ENCODE measurements around the gene KCND2.
"Not testable (repeated sequence)": the region's sequence is repeated elsewhere in the genome, so short reads cannot be mapped to it uniquely, and the experiment has no call there.

Gene KCND2

GRCh38 chr7:120775755-120776154, 502.8 kb downstream of the KCND2 start:
- no peaks in the 10 kb centered on the region for H3K36me3 Mint-ChIP-seq (ENCODE audit: low read depth)
- H3K9me3 Mint-ChIP-seq: no peaks in the 10 kb centered on the region

GRCh38 chr7:120779078-120779477, 506.1 kb downstream of the KCND2 start:
- not testable (repeated sequence) for H3K27ac Mint-ChIP-seq, H3K4me3 Mint-ChIP-seq

More at GRCh38 chr7:120775755-120776154, 502.8 kb downstream of the KCND2 start:
- Mint-ChIP-seq H3K4me3 (no peak overlapping the region), H3K27me3 (ENCODE audit: low read depth) (no peaks in the 10 kb centered on the region), H3K4me1 (no peaks in the 10 kb centered on the region), H3K27ac (peak overlapping the region in 1 of 3 experiments; percentile 44)
- TF ChIP-seq CTCF (IDR thresholded peaks at IDR 0.05; ENCODE audit: unreplicated experiment in 3 of 3): no peak

GRCh38 chr7:120780451-120780850, 507.5 kb downstream of the KCND2 start:
- H3K4me1 Mint-ChIP-seq; H3K27me3 Mint-ChIP-seq (ENCODE audit: low read depth); H3K4me3 Mint-ChIP-seq; H3K36me3 Mint-ChIP-seq (ENCODE audit: low read depth); H3K27ac Mint-ChIP-seq; H3K9me3 Mint-ChIP-seq: not testable (repeated sequence)

More at GRCh38 chr7:120779078-120779477, 506.1 kb downstream of the KCND2 start:
- not testable (repeated sequence) for H3K27me3 Mint-ChIP-seq (ENCODE audit: low read depth); H3K36me3 Mint-ChIP-seq (ENCODE audit: low read depth); H3K9me3 Mint-ChIP-seq; H3K4me1 Mint-ChIP-seq

GRCh38 chr7:120780938-120781337, 508.0 kb downstream of the KCND2 start:
- Mint-ChIP-seq H3K27ac (no peak overlapping the region), H3K27me3 (ENCODE audit: low read depth) (no peaks in the 10 kb centered on the region), H3K4me1 (peaks cover 13% of the 10 kb centered on the region), H3K4me3 (no peak overlapping the region), H3K9me3 (no peaks in the 10 kb centered on the region), H3K36me3 (ENCODE audit: low read depth) (no peaks in the 10 kb centered on the region)
- TF ChIP-seq CTCF (IDR thresholded peaks at IDR 0.05; ENCODE audit: unreplicated experiment in 3 of 3): no peak

- H3K27ac Mint-ChIP-seq; H3K27me3 Mint-ChIP-seq (ENCODE audit: low read depth); H3K4me3 Mint-ChIP-seq; H3K9me3 Mint-ChIP-seq; H3K36me3 Mint-ChIP-seq (ENCODE audit: low read depth): not testable (repeated sequence)
- H3K4me1 Mint-ChIP-seq: peaks cover 16% of the 10 kb centered on the region
Observed at GRCh38 chr7:120781924-120782323, 508.9 kb downstream of the KCND2 start.

- no peaks in the 10 kb centered on the region for H3K9me3 Mint-ChIP-seq
- TF ChIP-seq CTCF (IDR thresholded peaks at IDR 0.05; ENCODE audit: unreplicated experiment in 3 of 3): no peak
- H3K4me1 Mint-ChIP-seq: peaks cover 16% of the 10 kb centered on the region
- H3K27ac Mint-ChIP-seq: no peak overlapping the region
- H3K36me3 Mint-ChIP-seq (ENCODE audit: low read depth): peaks cover 3% of the 10 kb centered on the region
- no peak overlapping the region for H3K4me3 Mint-ChIP-seq
- no peaks in the 10 kb centered on the region for H3K27me3 Mint-ChIP-seq (ENCODE audit: low read depth)
Observed at GRCh38 chr7:120783273-120783672, 510.3 kb downstream of the KCND2 start.

- H3K4me3 Mint-ChIP-seq: no peak overlapping the region
- no peak for TF ChIP-seq CTCF (IDR thresholded peaks at IDR 0.05; ENCODE audit: unreplicated experiment in 3 of 3)
Observed at GRCh38 chr7:120783721-120784120, 510.7 kb downstream of the KCND2 start.

More at GRCh38 chr7:120783721-120784120, 510.7 kb downstream of the KCND2 start:
- peaks cover 7% of the 10 kb centered on the region for H3K36me3 Mint-ChIP-seq (ENCODE audit: low read depth)
- H3K27me3 Mint-ChIP-seq (ENCODE audit: low read depth): no peaks in the 10 kb centered on the region
- H3K27ac Mint-ChIP-seq: no peak overlapping the region
- no peaks in the 10 kb centered on the region for H3K9me3 Mint-ChIP-seq
- H3K4me1 Mint-ChIP-seq: peaks cover 16% of the 10 kb centered on the region

Measured in nephron (organoid).